Right lobe of liver (tissue), 6 donors: ENCODE measurements around the gene SNX30. TPM values are rescaled to one million over a fixed set of nuclear protein-coding genes. Genes with fewer than 3 reads are reported as not detected.

Source experiments
- ATAC-seq, 4 donors: fragments of 200-7000 bp; cut with Tn5 transposase; one replicate each; pipeline ENCODE4 v1.9.1; 2020; ENCODE audit warnings: mild to moderate bottlenecking in 4 of 4, moderate library complexity in 4 of 4
- DNase-seq, 3 donors: peaks; one replicate each; pipeline ENCODE4 v3.0.0-alpha.2; 2020
- H3K27ac ChIP-seq, 3 donors: fragments of 200-600 bp; one replicate each; pipeline ENCODE4 v1.8.0; 2022
- H3K27me3 ChIP-seq, 2 donors: fragments of 200-600 bp; one replicate each; pipeline ENCODE4 v1.8.0; 2022
- H3K36me3 ChIP-seq, 4 donors: fragments of 200-600 bp; sonication (generic) in 1 of 4; one replicate each; pipeline versions ENCODE4 v1.5.1 to v1.8.0; 2017 to 2022; ENCODE audit warnings: control low read depth in 1 of 4
- H3K4me1 ChIP-seq, 4 donors: fragments of 200-600 bp; sonication (generic) in 1 of 4; one replicate each; pipeline versions ENCODE4 v1.5.1 to v1.8.0; 2017 to 2022; ENCODE audit warnings: control low read depth in 1 of 4
- H3K4me3 ChIP-seq, 3 donors: fragments of 200-600 bp; one replicate each; pipeline ENCODE4 v1.8.0; 2022
- H3K9me3 ChIP-seq, 4 donors: fragments of 200-600 bp; sonication (generic) in 1 of 4; one replicate each; pipeline versions ENCODE4 v1.5.1 to v1.8.0; 2017 to 2022; ENCODE audit warnings: control low read depth in 1 of 4
- CTCF ChIP-seq, 4 donors: fragments of 200-600 bp in 3 of 4; fragments of 450-650 bp in 1 of 4; IDR thresholded peaks; one replicate each; pipeline versions ENCODE4 v1.5.1 to v1.8.0; 2016 to 2022; ENCODE audit warnings: antibody characterized with exemption in 4 of 4, mild to moderate bottlenecking in 2 of 4
- POLR2A ChIP-seq: fragments of 450-650 bp; IDR thresholded peaks from one replicate; pipeline ENCODE4 v1.6.1; 2017; ENCODE audit warnings: antibody characterized with exemption, mild to moderate bottlenecking
- WGBS: methylation state at CpG from one replicate; pipeline ENCODE4 v1.1.6; 2018; ENCODE audit warnings: low coverage, low lambda C conversion rate; ENCODE audit not compliant: insufficient coverage; ENCODE audit errors: missing lambda C conversion rate; 5-methylcytosine and 5-hydroxymethylcytosine counted together
- intact Hi-C, 2 donors: fragments of 100-400 bp; cut with DNase I; formaldehyde crosslinking; loops; one replicate each; pipeline versions ENCODE4 v1.11.2 to v1.14.1; 2022
- total RNA-seq, 6 experiments: library from RNA; depleted of rRNA in 2 of 6; stranded (reverse); fragments of >200 nt in 2 of 6; fragmentation: NEBNext Ultra II Directional in 3 of 6; extraction: Animal tissue kit (Norgen Biotek cat#: 25700) in 3 of 6; gene quantifications; one replicate each; pipeline versions ENCODE4 v1.1.0 to v1.2.4, GENCODE V29; 2016 to 2023
- donor health status: DM: no; HTN: yes; CAD: no.
- donor health status: DM: no; HTN: no; CAD: no.
- donor health status: DM: no; HTN: no; CAD: no.
- donor health status: DM: no; HTN: yes; CAD: no.
- donor health status: DM: no; HTN: yes; CAD: no.

Gene SNX30
- total RNA-seq, 6 experiments from 2014 or later, result 5.2 to 9.0 (median 7.5) TPM

- H3K27me3 ChIP-seq, result no peaks in the 10 kb centered on the region
- peaks cover 0 to 5% (median 2%) of the 10 kb centered on the region in 4 donors for H3K4me1 ChIP-seq
- H3K9me3 ChIP-seq, result no peaks in the 10 kb centered on the region
- WGBS, result 78% methylated on average over 4 of the region's 8 CpGs
- no peak overlapping the region for H3K4me3 ChIP-seq
- no peak for TF ChIP-seq POLR2A
- TF ChIP-seq CTCF (IDR thresholded peaks at IDR 0.05), result no peak
- H3K36me3 ChIP-seq, result no peaks in the 10 kb centered on the region
- peak; percentile 38 to 79 (median 55) for ATAC-seq
- H3K27ac ChIP-seq, result no peak overlapping the region
- no peak for DNase-seq
- intact Hi-C loops, result no loop called here
Measured at GRCh38 chr9:112771359-112772214, 21.0 kb downstream of the SNX30 start.

- no peaks in the 10 kb centered on the region for H3K27me3 ChIP-seq
- H3K4me3 ChIP-seq, result no peak overlapping the region
- no peak for DNase-seq
- no peaks in the 10 kb centered on the region for H3K36me3 ChIP-seq
- WGBS, result 33% methylated on average over 1 of the region's 2 CpGs
- no peaks in the 10 kb centered on the region for H3K9me3 ChIP-seq
- no peak for ATAC-seq
- TF ChIP-seq CTCF (IDR thresholded peaks at IDR 0.05) (no peak), POLR2A (no peak)
- peaks cover 0 to 5% (median 2%) of the 10 kb centered on the region in 4 donors for H3K4me1 ChIP-seq
- intact Hi-C loops, result no loop called here
- no peak overlapping the region for H3K27ac ChIP-seq
Measured at GRCh38 chr9:112772215-112772509, 21.6 kb downstream of the SNX30 start.

GRCh38 chr9:112772551-112772950 is 22.0 kb downstream of the SNX30 start:
- TF ChIP-seq CTCF (IDR thresholded peaks at IDR 0.05) (no peak), POLR2A (no peak)
- Histone ChIP-seq H3K4me3 (no peak overlapping the region), H3K4me1 (peaks cover 0 to 5% (median 2%) of the 10 kb centered on the region in 4 donors), H3K36me3 (no peaks in the 10 kb centered on the region), H3K9me3 (no peaks in the 10 kb centered on the region), H3K27ac (no peak overlapping the region), H3K27me3 (no peaks in the 10 kb centered on the region)
- no peak for DNase-seq
- WGBS, result 95% methylated on average over 4 of the region's 4 CpGs
- intact Hi-C loops, result no loop called here
- ATAC-seq, result no peak

- ATAC-seq, result peak in 2 of 4 donors; percentile 27 to 50
- no peaks in the 10 kb centered on the region for H3K36me3 ChIP-seq
- peak in 1 of 3 donors; percentile 10 for DNase-seq
- 68% methylated on average over 9 of the region's 9 CpGs for WGBS
- no peaks in the 10 kb centered on the region for H3K27me3 ChIP-seq
- intact Hi-C loops, result no loop called here
- TF ChIP-seq CTCF (IDR thresholded peaks at IDR 0.05) (no peak), POLR2A (no peak)
- H3K9me3 ChIP-seq, result no peaks in the 10 kb centered on the region
- no peak overlapping the region for H3K27ac ChIP-seq
- H3K4me1 ChIP-seq, result peaks cover 0 to 5% (median 2%) of the 10 kb centered on the region in 4 donors
- H3K4me3 ChIP-seq, result no peak overlapping the region
Measured at GRCh38 chr9:112774006-112774996, 23.7 kb downstream of the SNX30 start.
